Ramos (cell line): ENCODE measurements around the gene PTPN6.

Experiments used
- in situ Hi-C: fragments of 300-500 bp; cut with MboI; formaldehyde crosslinking; loops from one replicate; pipeline ENCODE4 v1.14.3; 2022; ENCODE audit warnings: low sequenced_read_pairs; ENCODE audit not compliant: unreplicated experiment

PTPN6 gene

DNA sequence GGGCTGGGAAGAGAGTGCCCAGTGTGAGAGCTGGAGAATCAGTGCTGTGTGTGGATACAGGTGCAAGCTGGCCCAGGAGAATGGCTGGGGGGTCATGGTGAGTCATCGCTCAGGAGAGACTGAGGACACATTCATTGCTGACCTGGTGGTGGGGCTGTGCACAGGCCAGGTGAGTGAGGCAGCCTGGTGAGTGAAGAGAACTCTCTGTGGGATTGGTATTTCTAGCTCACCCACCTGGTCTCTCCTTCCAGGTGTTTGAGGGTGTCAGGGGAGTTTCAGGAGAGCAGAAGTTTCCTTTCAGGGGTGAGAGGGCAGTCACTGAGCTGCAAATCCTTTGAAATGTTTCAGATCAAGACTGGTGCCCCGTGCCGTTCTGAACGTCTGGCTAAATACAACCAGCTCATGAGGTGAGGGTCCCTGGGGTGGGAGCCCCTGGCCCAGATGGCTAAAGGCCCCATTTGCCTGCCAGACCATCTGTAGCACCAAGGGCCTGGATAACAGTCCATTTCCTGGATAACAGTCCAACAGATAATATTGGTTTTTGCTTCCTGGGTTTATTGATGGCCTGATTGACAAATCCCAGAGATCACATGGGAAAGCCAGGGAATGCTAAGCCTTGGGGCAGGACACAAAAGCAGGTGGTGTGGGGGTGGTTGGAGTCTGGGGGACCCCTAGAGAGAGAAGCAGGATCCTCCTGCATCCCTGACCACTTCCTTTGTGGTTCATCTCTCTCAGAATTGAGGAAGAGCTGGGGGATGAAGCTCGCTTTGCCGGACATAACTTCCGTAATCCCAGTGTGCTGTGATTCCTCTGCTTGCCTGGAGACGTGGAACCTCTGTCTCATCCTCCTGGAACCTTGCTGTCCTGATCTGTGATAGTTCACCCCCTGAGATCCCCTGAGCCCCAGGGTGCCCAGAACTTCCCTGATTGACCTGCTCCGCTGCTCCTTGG, 28.9 kb upstream of the PTPN6 start:
- in situ Hi-C loops, result no loop called here

DNA sequence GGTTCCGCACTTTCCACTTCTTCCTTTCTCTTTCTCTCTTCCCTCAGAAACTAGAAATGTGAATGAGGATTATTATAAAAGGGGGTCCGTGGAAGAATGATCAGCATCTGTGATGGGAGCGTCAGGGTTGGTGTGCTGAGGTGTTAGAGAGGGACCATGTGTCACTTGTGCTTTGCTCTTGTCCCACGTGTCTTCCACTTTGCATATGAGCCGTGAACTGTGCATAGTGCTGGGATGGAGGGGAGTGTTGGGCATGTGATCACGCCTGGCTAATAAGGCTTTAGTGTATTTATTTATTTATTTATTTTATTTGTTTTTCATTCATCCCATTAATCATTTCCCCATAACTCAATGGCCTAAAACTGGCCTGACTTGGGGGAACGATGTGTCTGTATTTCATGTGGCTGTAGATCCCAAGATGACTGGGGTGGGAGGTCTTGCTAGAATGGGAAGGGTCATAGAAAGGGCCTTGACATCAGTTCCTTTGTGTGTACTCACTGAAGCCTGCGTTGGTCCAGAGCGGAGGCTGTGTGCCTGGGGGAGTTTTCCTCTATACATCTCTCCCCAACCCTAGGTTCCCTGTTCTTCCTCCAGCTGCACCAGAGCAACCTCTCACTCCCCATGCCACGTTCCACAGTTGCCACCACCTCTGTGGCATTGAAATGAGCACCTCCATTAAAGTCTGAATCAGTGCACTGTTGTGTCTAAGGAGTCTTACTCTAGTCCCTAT, 28.0 kb upstream of the PTPN6 start:
- in situ Hi-C loops, result no loop called here

DNA sequence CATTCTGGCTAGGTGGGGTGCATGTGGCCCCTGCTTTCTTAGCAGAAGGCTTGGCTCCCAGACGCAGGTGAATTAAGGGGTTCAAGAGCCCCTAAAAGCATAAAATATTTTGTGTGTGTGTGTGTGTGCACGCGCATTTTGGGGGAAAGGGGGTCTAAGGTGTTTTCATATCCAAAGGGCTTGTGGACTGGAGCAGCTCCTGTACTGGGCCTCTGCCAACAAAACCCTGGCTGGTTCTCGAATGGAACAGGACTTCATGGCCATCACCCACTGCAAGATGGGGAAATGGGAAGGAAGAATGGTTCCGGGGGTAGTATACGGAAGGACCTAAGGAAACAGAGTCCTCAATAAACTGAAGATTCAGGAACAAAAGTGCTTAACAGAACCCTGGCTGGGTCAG, 27.3 kb upstream of the PTPN6 start:
- in situ Hi-C loops, result no loop called here

DNA sequence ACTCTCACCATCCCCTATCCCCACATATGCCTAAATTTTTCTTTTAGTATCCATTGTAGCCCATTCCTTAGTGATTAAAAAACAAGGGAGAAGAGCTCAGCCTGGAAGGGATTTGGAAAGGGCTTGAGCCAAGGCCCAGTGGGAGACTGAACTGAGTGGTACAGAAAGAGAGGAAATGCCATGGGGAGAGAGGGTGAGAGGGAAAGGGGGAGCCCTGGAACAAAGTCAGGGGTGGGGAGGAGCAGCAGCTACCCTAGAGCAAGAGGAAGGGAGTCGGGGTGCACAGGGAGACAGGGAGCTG, 26.0 kb upstream of the PTPN6 start:
- in situ Hi-C loops, result no loop called here

DNA sequence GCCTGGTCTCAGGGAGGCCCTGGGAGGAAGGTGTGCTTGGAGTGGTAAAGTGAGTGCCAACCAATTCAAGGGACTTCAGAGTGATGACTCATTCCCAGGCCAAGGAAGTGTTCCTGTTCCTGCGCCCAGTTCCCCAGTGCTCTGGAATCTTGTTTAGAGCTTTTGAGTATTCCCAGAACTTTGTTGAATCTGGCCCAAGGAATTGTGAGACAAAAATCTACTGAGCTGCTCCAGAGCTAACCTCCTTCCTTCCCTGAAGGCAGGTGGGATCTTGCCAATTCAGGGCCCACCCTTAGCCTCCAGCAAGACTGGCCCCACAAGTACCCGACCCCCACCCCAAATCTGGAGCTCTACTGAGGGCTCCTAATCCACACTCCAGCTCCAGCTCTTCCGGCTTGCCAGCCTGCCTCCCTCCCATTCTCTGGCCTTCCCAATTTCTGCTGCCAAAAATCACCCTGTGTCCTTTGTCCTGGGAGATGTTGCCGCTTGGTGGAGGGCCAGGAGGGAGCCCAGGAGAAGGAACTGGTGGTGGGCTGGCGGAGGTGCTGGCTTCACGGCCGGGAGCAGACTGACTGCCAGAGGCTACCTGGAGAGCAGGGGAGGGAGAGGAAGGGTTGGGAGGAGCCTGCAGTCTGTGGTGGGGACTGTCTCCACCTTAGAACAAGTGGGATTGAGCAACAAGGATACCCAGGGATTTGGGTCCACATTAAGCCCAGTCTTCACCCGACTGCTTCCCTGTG, 25.4 kb upstream of the PTPN6 start:
- in situ Hi-C loops, result no loop called here

DNA sequence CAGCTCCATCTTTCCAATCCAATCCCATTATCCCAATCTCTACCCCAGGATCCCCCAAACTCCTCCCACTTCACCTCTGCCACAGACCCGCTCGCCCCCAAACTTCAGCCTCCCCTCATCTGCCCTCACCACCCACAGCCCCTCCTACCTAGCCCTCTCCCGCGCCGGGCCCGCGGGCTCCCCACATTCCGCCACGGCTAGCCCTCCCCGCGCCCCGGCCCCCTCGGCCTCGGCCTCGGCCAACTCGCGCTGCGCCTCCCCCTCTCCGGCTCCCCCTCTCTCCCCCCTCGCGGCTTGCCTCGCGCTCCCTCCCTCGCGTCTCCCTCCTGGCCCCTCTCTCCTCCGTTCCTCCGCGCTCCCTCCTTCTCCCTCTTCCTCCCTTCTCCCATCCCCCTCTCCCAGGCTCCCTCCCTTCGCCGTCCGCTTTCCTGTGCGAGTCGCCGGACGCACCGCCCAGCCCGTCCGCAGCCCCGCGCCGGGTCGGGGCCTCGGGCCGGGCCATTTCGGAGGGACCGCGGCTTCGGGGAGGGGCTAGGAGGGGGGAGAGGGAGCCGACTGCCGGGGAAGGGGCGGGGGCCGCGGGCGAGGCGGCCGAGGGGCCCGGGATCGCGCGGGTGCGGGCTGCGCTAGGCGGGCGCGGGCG, 23.7 kb upstream of the PTPN6 start, which contains the start of gene ATN1:
TSS of gene ATN1 (plus strand) at position 581 of the 643 bp plus-strand sequence. CDS start 6,043 bp downstream, outside the sequence.
- in situ Hi-C loops, result no loop called here

DNA sequence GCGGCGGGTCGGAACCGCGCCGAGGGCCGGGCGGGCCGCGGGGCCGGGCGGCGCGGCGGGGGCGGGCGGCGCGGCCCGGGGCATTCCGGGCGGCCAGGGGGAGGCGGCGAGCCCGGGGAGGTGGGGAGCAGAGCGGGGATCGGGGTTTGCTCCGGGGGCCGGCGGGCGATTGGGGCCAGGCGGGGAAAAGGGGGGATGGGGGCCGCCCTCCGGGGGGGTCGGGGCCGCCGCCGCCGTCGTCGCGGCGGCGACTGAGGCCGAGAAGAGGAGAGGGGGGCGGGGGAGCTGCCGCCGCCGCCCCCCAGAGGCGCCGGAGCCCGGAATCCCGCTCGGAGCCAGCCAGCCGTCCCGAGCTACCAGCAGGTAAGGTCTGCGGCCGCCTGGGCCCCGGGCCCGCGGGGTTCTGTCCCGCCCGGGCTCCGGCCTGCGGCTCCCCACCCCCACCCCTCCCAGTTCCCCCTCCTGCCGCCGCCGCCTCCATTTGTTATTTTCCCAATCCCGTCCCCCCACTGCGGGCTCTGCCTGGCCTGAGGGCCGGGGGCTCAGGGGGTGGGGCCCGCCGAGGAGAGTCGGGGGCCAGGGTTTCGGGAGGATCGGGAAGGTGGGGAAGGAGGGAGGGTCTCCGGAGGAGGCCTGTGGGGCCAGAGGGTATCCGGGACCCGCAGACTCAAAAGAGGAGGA, 23.0 kb upstream of the PTPN6 start:
- in situ Hi-C loops, result no loop called here

DNA sequence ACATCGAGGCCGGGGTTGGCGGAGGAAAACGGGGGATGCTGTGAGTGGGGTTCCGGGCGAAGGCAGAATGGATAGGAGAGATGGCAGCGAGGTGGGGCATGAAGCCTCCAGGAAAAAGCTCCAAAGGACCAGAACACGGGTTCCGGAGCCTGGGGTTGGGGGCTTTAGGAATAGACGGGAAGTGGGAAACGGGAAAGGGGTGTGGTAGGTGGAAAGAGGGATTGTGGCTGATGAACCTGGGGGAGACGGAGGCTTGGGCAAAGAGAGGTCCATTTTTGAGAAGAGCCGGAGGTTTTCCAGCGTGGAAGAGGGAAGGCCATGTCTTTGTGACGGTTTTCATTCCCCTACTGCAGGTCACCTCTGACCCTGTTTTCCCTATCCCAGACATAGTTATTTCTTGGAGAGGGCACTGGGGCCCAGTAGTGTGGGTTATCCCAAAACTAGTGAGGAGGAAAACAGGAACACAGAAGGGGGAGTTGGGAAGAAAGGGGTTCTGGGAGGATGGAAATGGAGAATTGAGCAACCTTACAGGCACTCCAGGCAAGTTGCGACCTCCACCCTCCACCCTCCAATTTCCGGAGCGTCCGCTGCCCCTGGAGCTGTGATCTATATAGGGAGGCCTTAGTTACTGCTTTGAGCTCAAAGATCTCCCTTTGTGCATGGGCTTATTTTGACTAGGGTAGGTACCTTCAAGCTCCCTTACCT, 22.3 kb upstream of the PTPN6 start:
- in situ Hi-C loops, result no loop called here

DNA sequence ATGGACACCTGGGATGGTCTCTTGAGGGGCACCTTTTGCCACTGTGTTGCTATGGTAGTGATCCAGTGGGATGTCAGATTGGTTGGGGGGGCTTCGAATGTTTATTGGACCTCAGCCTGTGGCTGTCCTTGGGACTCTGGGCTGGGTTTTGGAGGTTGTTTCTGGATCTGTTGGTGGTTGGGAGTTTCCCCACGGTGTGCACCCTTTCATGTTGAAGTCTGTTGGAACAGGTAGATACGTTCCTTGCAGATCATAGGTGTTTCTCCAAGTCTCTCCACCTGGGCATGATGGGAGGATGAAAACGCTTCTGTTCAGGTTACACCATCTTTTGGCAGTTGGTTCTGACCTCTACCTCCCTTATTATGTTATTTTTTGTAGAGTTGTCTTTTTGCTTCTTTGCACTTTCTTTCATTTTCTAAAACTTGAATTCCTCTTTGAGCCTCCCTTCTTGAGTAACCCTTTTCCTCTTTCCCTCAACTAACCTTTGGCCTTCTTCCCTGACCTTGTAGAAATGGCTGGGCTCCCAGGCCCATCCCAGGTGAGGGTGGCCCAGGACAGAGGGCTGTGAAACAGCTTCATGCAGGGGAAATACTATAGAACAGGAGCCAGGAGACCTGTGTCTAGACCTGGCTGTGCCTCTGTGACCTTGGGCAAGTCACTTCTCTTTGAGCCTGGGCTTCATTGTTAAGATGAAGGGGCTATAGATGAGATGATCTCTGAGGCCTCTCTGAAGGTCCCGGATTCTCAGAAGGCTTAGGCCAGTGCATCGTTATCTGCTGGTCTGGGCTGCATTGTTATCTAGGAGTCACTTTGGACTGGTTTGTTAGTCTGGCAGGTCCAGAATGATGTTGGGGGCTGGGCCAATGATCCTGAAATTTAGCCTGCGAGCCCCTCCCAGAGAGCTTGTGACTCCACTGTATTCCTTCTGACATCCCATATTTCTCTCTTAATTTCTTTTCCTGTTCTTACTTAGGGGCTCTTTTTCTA, 21.4 kb upstream of the PTPN6 start:
- in situ Hi-C loops, result loop anchor here (5.0 kb wide), 1 partner anchor 163 kb away; the partner anchor contains the start of gene C1R

DNA sequence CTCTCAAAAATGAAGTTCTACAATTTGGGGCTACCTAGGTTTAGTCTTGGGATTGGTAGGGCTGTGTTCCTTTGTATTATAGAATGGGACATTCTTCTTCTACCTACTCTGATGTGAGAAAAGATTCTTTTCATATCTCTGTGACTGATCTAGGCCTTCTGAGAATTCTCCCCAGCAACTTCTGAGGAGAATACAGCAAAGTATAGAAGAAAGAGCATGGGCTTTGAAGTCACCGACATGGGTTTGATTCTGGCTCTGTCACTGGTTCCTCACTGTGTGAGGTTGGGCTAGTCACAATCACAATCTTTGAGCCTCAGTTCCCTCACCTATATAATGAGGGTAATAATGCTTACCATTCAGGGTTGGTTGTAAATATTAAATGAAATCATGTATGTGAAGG, 18.4 kb upstream of the PTPN6 start:
- in situ Hi-C loops, result loop anchor here (5.0 kb wide), 1 partner anchor 160 kb away; the partner anchor contains the start of gene C1R

DNA sequence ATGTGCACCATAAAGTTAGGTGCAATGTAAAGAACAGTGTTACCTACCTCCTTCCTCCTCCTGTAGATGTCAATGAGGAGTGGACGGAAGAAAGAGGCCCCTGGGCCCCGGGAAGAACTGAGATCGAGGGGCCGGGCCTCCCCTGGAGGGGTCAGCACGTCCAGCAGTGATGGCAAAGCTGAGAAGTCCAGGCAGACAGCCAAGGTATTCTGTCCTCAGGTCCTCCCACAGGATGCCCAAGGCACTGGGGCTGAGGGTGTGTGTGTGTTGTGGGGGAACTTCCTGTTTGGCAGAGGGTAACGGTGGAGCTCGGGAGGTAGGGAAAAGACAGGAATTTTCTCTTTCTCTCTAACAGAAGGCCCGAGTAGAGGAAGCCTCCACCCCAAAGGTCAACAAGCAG, 17.0 kb upstream of the PTPN6 start:
- in situ Hi-C loops, result loop anchor here (5.0 kb wide), 1 partner anchor 158 kb away; the partner anchor contains the start of gene C1R

DNA sequence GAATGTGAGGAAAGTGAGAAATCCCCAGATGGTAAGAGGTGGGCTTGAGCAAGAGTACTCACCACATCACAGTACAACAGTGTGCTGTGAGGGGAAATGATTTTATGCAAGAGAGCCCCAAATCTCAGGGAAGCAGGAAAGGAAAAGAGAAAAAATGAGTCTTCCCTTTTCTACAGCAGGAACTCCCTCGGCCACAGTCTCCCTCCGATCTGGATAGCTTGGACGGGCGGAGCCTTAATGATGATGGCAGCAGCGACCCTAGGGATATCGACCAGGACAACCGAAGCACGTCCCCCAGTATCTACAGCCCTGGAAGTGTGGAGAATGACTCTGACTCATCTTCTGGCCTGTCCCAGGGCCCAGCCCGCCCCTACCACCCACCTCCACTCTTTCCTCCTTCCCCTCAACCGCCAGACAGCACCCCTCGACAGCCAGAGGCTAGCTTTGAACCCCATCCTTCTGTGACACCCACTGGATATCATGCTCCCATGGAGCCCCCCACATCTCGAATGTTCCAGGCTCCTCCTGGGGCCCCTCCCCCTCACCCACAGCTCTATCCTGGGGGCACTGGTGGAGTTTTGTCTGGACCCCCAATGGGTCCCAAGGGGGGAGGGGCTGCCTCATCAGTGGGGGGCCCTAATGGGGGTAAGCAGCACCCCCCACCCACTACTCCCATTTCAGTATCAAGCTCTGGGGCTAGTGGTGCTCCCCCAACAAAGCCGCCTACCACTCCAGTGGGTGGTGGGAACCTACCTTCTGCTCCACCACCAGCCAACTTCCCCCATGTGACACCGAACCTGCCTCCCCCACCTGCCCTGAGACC, 15.6 kb upstream of the PTPN6 start:
- in situ Hi-C loops, result no loop called here

DNA sequence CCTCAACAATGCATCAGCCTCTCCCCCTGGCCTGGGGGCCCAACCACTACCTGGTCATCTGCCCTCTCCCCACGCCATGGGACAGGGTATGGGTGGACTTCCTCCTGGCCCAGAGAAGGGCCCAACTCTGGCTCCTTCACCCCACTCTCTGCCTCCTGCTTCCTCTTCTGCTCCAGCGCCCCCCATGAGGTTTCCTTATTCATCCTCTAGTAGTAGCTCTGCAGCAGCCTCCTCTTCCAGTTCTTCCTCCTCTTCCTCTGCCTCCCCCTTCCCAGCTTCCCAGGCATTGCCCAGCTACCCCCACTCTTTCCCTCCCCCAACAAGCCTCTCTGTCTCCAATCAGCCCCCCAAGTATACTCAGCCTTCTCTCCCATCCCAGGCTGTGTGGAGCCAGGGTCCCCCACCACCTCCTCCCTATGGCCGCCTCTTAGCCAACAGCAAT, 14.9 kb upstream of the PTPN6 start:
- in situ Hi-C loops, result no loop called here

DNA sequence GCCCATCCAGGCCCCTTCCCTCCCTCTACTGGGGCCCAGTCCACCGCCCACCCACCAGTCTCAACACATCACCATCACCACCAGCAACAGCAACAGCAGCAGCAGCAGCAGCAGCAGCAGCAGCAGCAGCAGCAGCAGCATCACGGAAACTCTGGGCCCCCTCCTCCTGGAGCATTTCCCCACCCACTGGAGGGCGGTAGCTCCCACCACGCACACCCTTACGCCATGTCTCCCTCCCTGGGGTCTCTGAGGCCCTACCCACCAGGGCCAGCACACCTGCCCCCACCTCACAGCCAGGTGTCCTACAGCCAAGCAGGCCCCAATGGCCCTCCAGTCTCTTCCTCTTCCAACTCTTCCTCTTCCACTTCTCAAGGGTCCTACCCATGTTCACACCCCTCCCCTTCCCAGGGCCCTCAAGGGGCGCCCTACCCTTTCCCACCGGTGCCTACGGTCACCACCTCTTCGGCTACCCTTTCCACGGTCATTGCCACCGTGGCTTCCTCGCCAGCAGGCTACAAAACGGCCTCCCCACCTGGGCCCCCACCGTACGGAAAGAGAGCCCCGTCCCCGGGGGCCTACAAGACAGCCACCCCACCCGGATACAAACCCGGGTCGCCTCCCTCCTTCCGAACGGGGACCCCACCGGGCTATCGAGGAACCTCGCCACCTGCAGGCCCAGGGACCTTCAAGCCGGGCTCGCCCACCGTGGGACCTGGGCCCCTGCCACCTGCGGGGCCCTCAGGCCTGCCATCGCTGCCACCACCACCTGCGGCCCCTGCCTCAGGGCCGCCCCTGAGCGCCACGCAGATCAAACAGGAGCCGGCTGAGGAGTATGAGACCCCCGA, 14.3 kb upstream of the PTPN6 start:
- in situ Hi-C loops, result no loop called here

DNA sequence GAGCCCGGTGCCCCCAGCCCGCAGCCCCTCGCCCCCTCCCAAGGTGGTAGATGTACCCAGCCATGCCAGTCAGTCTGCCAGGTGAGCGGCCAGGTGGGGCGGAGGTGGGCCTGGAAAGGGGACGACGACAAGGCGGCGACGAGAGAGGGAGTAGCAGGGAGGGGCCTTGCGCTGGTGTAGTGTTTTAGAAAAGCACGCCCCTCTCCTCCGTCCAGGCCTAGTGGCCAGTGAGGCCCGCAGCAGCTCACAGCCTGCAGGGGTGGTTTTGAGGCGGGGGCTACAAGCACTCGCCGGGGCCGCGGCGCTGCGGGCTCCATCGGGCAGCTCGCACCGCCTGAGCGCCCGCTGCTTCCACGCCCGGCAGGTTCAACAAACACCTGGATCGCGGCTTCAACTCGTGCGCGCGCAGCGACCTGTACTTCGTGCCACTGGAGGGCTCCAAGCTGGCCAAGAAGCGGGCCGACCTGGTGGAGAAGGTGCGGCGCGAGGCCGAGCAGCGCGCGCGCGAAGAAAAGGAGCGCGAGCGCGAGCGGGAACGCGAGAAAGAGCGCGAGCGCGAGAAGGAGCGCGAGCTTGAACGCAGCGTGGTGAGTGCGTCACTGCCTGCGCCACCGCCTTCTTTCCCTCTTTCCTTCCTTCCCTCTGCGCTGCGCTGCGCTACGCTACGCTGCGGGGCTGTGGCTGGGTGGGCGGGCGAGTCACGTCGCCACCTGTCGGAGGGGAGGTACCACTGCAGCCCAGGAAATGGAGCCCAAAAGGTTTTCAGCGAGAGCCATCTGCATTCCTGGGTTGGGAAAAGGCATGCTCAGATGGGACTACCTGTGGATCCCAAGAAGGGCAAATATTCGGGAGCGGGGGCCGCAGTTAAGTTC, 13.4 kb upstream of the PTPN6 start:
- in situ Hi-C loops, result no loop called here
